ENCODE results near the gene FBXL17.

- no peak for TF ChIP-seq CTCF (IDR thresholded peaks at IDR 0.05)
- no peak for TF ChIP-seq POLR2A (IDR thresholded peaks at IDR 0.05)
Measured at GRCh38 chr5:107990881-107991810, 390.8 kb downstream of the FBXL17 start.

Measured in breast epithelium (tissue), 3 donors.